LoVo (cell line): Measurements from ENCODE around the gene MRPL2.
A peak's percentile ranks its signal among the peaks of the same experiment; 100 is the strongest.
"Not testable (repeated sequence)": the region's sequence is repeated elsewhere in the genome, so short reads cannot be mapped to it uniquely, and the experiment has no call there.

Experiments
- DNase-seq: peaks from one replicate; pipeline ENCODE4 v3.0.0-alpha.2; 2016; ENCODE audit warnings: low spot score

The MRPL2 gene

GRCh38 chr6:43082806-43083655 is 23.8 kb upstream of the MRPL2 start:
- no peak for DNase-seq

GRCh38 chr6:43081922-43082321 is 22.7 kb upstream of the MRPL2 start:
- DNase-seq, result not testable (repeated sequence)

GRCh38 chr6:43081043-43081442 is 21.8 kb upstream of the MRPL2 start:
- no peak for DNase-seq

- DNase-seq, result no peak
Measured at GRCh38 chr6:43078691-43079090, 19.5 kb upstream of the MRPL2 start.

GRCh38 chr6:43077981-43078511 is 18.8 kb upstream of the MRPL2 start:
- no peak for DNase-seq

- DNase-seq, result no peak
Measured at GRCh38 chr6:43077333-43077809, 18.1 kb upstream of the MRPL2 start.

- no peak for DNase-seq
Measured at GRCh38 chr6:43076464-43077332, 17.5 kb upstream of the MRPL2 start.

- DNase-seq, result no peak
Measured at GRCh38 chr6:43075670-43076463, 16.6 kb upstream of the MRPL2 start, which contains the start of gene PTK7. Gene PTK7 (plus strand): TSS chr6:43076314. CDS start chr6:43076489, 175 bp downstream.

GRCh38 chr6:43074847-43075669 is 15.8 kb upstream of the MRPL2 start:
- no peak for DNase-seq

- peak; percentile 29 for DNase-seq
Measured at GRCh38 chr6:43070028-43070632, 10.9 kb upstream of the MRPL2 start.

GRCh38 chr6:43062818-43063217 is 3.6 kb upstream of the MRPL2 start:
- no peak for DNase-seq

- no peak for DNase-seq
Measured at GRCh38 chr6:43061861-43062260, 2.6 kb upstream of the MRPL2 start.

GRCh38 chr6:43060755-43061633 is 1.8 kb upstream of the MRPL2 start:
- no peak for DNase-seq

GRCh38 chr6:43060034-43060754 is 960 bp upstream of the MRPL2 start:
- DNase-seq, result peak; percentile 50

GRCh38 chr6:43058531-43058930 is 703 bp downstream of the MRPL2 start:
- DNase-seq, result no peak

GRCh38 chr6:43055966-43056365 is 3.3 kb downstream of the MRPL2 start:
- no peak for DNase-seq

GRCh38 chr6:43054206-43054943 is 4.9 kb downstream of the MRPL2 start:
- no peak for DNase-seq
